ENCODE data around the gene LOXL1. TPM values are rescaled to one million over a fixed set of nuclear protein-coding genes. Genes with fewer than 3 reads are reported as not detected.
A peak's percentile ranks its signal among the peaks of the same experiment; 100 is the strongest.

LOXL1 gene
- polyA plus RNA-seq, 3 donors: 0.07 TPM; not detected in 2

DNA sequence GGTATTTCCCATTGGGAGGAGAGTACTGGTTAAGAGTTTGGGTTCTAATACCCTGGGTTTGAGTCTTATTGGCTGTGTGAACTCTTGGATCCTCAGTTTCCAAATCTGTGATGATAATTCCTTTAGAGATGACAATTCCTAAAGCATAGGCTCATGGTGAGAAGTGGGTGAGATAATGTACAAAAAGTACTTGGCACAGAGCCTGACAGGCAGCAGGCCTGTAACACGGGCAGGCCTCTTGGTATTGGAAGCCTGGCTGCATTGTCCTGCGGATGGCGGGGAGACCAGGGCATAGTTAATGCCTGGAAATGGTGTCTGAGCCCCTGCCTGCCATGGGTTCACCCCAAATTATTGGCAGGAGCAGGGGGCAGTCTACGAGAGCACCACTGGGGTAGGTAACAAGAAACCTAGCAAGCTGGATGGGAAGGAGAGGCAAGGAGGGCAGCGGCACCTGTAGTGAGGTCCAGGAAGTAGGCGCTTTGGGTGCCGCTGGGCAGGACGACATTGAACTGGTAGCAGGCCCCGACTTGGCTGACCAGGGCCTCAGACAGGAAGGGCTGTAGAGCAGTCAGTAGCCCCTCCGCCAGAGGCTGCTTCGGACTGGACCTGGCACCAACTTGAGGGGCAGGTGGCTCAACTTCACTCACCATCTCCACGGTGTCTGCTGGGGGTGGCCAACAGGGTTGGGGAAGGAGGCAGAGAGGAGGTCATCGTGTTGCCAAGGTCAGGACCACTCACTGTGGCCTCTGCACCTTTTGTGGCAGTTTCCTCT lies 58.1 kb downstream of the LOXL1 start:
- H3K4me1 ChIP-seq (ENCODE audit: control insufficient read depth in 1 of 2, insufficient read depth in 2 of 2, low read length in 2 of 2): peaks cover 35 to 36% of the 10 kb centered on the region in 2 donors
- no peaks in the 10 kb centered on the region for H3K9me3 Mint-ChIP-seq
- H3K4me2 ChIP-seq (replicated peaks; ENCODE audit: extremely low read depth, low read length, poor library complexity, severe bottlenecking): no peak overlapping the region
- H3K9me3 ChIP-seq (replicated peaks in 1 of 2; ENCODE audit: control insufficient read depth in 1 of 2, insufficient read depth in 1 of 2, low read length in 2 of 2): no peaks in the 10 kb centered on the region
- H3K4me1 Mint-ChIP-seq: peaks cover 27% of the 10 kb centered on the region
- H3K79me2 ChIP-seq (ENCODE audit: insufficient read depth, low read length): no peaks in the 10 kb centered on the region
- no peak overlapping the region for H3K27ac ChIP-seq (ENCODE audit: low read depth in 1 of 2, low read length in 2 of 2)
- H3K36me3 ChIP-seq (replicated peaks in 1 of 2; ENCODE audit: control insufficient read depth in 1 of 2, insufficient read depth in 2 of 2, low read length in 2 of 2): peaks cover 0 to 9% of the 10 kb centered on the region in 2 donors
- no peak overlapping the region for H3K27ac Mint-ChIP-seq
- intact Hi-C loops (cut with micrococcal nuclease): no loop called here
- no peak overlapping the region for H3K4me3 ChIP-seq (replicated peaks in 1 of 3; ENCODE audit: low read depth in 2 of 3, low read length in 3 of 3)
- H3K27me3 Mint-ChIP-seq (ENCODE audit: low read depth in 3 of 3): peaks cover 0 to 2% (median 0%) of the 10 kb centered on the region in 3 donors
- DNase-seq: no peak
- peaks cover 15 to 30% of the 10 kb centered on the region in 2 donors for H3K36me3 Mint-ChIP-seq
- H3K4me3 Mint-ChIP-seq: peak overlapping the region in 1 of 2 donors; percentile 35
- WGBS (ENCODE audit: insufficient coverage): 65% methylated on average over 10 of the region's 13 CpGs
- H3K9ac ChIP-seq (ENCODE audit: insufficient read depth, low read length, poor library complexity, severe bottlenecking): no peak overlapping the region
- H4K20me1 ChIP-seq (ENCODE audit: insufficient read depth, low read length): no peaks in the 10 kb centered on the region
- TF ChIP-seq, protein P1, sequence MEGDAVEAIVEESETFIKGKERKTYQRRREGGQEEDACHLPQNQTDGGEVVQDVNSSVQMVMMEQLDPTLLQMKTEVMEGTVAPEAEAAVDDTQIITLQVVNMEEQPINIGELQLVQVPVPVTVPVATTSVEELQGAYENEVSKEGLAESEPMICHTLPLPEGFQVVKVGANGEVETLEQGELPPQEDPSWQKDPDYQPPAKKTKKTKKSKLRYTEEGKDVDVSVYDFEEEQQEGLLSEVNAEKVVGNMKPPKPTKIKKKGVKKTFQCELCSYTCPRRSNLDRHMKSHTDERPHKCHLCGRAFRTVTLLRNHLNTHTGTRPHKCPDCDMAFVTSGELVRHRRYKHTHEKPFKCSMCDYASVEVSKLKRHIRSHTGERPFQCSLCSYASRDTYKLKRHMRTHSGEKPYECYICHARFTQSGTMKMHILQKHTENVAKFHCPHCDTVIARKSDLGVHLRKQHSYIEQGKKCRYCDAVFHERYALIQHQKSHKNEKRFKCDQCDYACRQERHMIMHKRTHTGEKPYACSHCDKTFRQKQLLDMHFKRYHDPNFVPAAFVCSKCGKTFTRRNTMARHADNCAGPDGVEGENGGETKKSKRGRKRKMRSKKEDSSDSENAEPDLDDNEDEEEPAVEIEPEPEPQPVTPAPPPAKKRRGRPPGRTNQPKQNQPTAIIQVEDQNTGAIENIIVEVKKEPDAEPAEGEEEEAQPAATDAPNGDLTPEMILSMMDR (IDR thresholded peaks at IDR 0.05): no peak
- no peaks in the 10 kb centered on the region for H3K27me3 ChIP-seq (ENCODE audit: control insufficient read depth in 2 of 2, insufficient read depth in 2 of 2, low read length in 2 of 2)
- H2AFZ ChIP-seq (ENCODE audit: insufficient read depth, low read depth, low read length, poor library complexity, severe bottlenecking): no peak overlapping the region

DNA sequence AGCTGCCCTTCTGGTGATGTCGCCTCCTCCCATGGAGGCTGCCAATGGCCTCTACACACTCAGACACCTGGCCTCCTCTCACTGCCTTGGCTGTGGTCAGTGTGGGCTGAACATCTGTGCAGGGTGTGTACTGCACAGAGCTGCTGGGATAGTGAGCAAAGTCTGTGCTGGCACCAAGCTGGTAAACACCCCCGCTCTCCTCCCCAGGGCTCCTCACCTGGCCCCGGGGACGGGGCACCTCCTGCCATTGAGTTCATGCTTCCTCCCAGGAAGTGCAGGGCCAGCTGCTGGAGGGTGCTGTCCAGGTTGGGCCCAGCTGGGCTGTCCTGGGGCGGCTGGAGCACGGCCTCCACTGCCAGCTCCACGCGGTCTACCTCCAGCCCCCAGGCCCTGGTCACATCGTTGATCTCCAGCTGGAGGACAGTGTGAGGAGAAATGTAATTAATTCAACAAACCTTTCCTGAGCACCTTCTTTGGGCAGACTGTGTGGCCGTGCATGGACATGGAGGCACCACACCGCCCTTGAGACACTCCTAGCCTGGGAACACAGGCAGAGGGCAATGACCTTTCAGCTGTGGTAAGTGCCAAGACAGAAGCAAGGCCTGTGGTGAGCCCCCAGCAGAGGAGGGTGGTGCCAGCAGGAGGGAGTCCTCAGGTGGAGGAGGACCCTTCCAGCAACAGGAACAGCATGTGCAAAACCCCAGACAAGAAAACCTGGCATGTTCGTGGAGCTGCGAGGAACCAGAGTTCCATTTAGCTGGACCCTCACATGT lies 59.0 kb downstream of the LOXL1 start:
- no peak for DNase-seq
- H3K9me3 ChIP-seq (replicated peaks in 1 of 2; ENCODE audit: control insufficient read depth in 1 of 2, insufficient read depth in 1 of 2, low read length in 2 of 2): no peaks in the 10 kb centered on the region
- H3K4me1 ChIP-seq (ENCODE audit: control insufficient read depth in 1 of 2, insufficient read depth in 2 of 2, low read length in 2 of 2): peaks cover 35 to 36% of the 10 kb centered on the region in 2 donors
- Mint-ChIP-seq H3K9me3 (no peaks in the 10 kb centered on the region), H3K36me3 (peaks cover 15 to 30% of the 10 kb centered on the region in 2 donors), H3K27me3 (ENCODE audit: low read depth in 3 of 3) (peaks cover 0 to 2% (median 0%) of the 10 kb centered on the region in 3 donors), H3K4me3 (no peak overlapping the region), H3K4me1 (peaks cover 27% of the 10 kb centered on the region), H3K27ac (no peak overlapping the region)
- H3K4me2 ChIP-seq (replicated peaks; ENCODE audit: extremely low read depth, low read length, poor library complexity, severe bottlenecking): no peak overlapping the region
- TF ChIP-seq, protein P1 (IDR thresholded peaks at IDR 0.05): no peak
- intact Hi-C loops (cut with micrococcal nuclease): no loop called here
- H3K27me3 ChIP-seq (ENCODE audit: control insufficient read depth in 2 of 2, insufficient read depth in 2 of 2, low read length in 2 of 2): no peaks in the 10 kb centered on the region
- 51% methylated on average over 9 of the region's 13 CpGs for WGBS (ENCODE audit: insufficient coverage)
- no peaks in the 10 kb centered on the region for H4K20me1 ChIP-seq (ENCODE audit: insufficient read depth, low read length)
- no peak overlapping the region for H3K27ac ChIP-seq (ENCODE audit: low read depth in 1 of 2, low read length in 2 of 2)
- H3K9ac ChIP-seq (ENCODE audit: insufficient read depth, low read length, poor library complexity, severe bottlenecking): no peak overlapping the region
- H3K36me3 ChIP-seq (replicated peaks in 1 of 2; ENCODE audit: control insufficient read depth in 1 of 2, insufficient read depth in 2 of 2, low read length in 2 of 2): peaks cover 0 to 9% of the 10 kb centered on the region in 2 donors
- H3K4me3 ChIP-seq (replicated peaks in 1 of 3; ENCODE audit: low read depth in 2 of 3, low read length in 3 of 3): no peak overlapping the region
- H2AFZ ChIP-seq (ENCODE audit: insufficient read depth, low read depth, low read length, poor library complexity, severe bottlenecking): no peak overlapping the region
- H3K79me2 ChIP-seq (ENCODE audit: insufficient read depth, low read length): no peaks in the 10 kb centered on the region

Data from CD14-positive monocyte (primary cell).